ENCODE results near the gene KMT2C. TPM values are rescaled to one million over a fixed set of nuclear protein-coding genes. Genes with fewer than 3 reads are reported as not detected.

KMT2C gene
- 179 TPM for total RNA-seq

DNA sequence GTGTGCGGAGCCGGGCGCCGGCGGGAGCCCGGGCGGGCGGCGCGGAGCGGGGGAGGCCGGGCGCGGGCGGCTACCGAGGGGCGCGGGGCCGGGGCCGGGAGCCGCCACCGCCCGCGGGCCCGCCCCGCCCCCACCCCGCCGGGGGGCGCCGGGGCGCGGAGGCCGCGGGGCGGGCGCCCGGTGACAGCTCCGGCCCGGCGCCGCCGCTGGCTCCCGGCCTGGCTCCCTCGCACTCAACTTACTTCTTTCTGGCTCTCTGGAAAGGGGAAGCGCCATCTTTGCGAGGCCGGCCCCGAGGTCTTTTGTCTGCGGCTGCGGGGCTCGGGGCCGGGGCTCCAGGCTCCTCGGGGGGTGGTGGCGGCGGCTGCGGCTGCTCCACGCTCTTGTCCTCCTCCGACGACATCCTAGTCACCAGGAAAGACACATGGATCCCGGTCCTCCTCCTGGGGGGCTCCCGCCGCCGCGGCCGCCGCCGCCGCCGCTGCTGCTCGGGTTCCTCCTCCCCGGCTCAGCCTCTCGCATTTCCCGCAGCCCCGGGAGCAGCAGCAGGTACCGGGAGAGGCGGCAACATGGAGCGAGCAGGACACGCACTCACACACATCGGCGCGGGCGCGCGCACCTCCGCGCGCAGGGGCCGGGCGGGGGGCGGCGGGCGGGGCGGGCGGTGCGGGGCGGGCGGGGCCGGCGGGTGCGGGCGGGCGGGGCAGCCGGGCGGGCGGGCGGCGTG, at the start of gene KMT2C:
KMT2C (minus strand) TSS at position 620 of the 727 bp plus-strand sequence; CDS start at position 403, 217 bp downstream.

Other genes with a start within 250 kb of the KMT2C start
- gene XRCC2, start 240.1 kb upstream of the KMT2C start, total RNA-seq: 5.3 TPM

Data from camera-type eye (tissue), 1 donor.